GM18868 (cell line): ENCODE measurements around the gene GFAP.

Experiments used
- ATAC-seq: cut with Tn5 transposase; IDR thresholded peaks from one replicate; pipeline ENCODE4 v1.9.1; 2021; ENCODE audit warnings: mild to moderate bottlenecking, moderate library complexity; ENCODE audit not compliant: unreplicated experiment

GFAP gene

GRCh38 chr17:44932096-44932786 is 16.9 kb upstream of the GFAP start:
- no peak for ATAC-seq

GRCh38 chr17:44931376-44931775 is 16.1 kb upstream of the GFAP start:
- ATAC-seq, result no peak

- no peak for ATAC-seq
Observed at GRCh38 chr17:44930667-44931066, 15.4 kb upstream of the GFAP start.

GRCh38 chr17:44928950-44929720 is 13.8 kb upstream of the GFAP start:
- no peak for ATAC-seq

GRCh38 chr17:44928136-44928535 is 12.8 kb upstream of the GFAP start:
- no peak for ATAC-seq

GRCh38 chr17:44927696-44928095 is 12.4 kb upstream of the GFAP start:
- no peak for ATAC-seq

GRCh38 chr17:44926821-44927525 is 11.7 kb upstream of the GFAP start:
- ATAC-seq, result no peak

- no peak for ATAC-seq
Observed at GRCh38 chr17:44925731-44926697, 10.7 kb upstream of the GFAP start.

GRCh38 chr17:44924107-44924544 is 8.8 kb upstream of the GFAP start:
- no peak for ATAC-seq

GRCh38 chr17:44922746-44923470 is 7.6 kb upstream of the GFAP start:
- no peak for ATAC-seq

- no peak for ATAC-seq
Observed at GRCh38 chr17:44922136-44922535, 6.8 kb upstream of the GFAP start.

GRCh38 chr17:44921122-44921882 is 6.0 kb upstream of the GFAP start:
- no peak for ATAC-seq

- no peak for ATAC-seq
Observed at GRCh38 chr17:44920565-44920940, 5.3 kb upstream of the GFAP start.

GRCh38 chr17:44919885-44920564 is 4.7 kb upstream of the GFAP start:
- ATAC-seq, result peak; percentile 63

GRCh38 chr17:44919411-44919810 is 4.1 kb upstream of the GFAP start:
- no peak for ATAC-seq

GRCh38 chr17:44918006-44918405 is 2.7 kb upstream of the GFAP start:
- ATAC-seq, result no peak

- no peak for ATAC-seq
Observed at GRCh38 chr17:44917456-44917855, 2.2 kb upstream of the GFAP start.

GRCh38 chr17:44916781-44917241 is 1.5 kb upstream of the GFAP start:
- no peak for ATAC-seq
